GM19463 (cell line): ENCODE measurements around the gene ECD.
A peak's percentile ranks its signal among the peaks of the same experiment; 100 is the strongest.

Source experiments
- ATAC-seq: cut with Tn5 transposase; IDR thresholded peaks from one replicate; pipeline ENCODE4 v1.9.1; 2021; ENCODE audit warnings: mild to moderate bottlenecking, moderate library complexity; ENCODE audit not compliant: unreplicated experiment

Gene ECD

DNA sequence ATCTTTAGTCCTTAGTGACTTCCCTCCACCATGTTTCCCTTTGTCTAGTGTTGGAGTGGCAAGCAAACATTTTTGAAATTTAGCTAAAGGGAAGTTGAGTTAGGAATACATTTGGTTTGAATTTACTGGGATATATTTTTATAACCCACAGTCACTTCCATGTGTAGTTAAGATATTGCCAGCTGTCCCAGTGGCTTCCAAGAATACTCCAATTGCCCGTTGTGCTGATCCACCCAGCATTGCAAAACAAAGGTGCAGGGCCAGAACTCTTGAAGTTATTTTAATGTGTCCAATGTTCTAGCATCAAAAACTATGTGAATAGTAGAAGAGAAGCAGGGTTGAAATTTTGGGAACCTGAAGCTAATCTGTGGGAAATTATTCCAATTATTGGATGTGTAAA lies 68.7 kb downstream of the ECD start:
- no peak for ATAC-seq

DNA sequence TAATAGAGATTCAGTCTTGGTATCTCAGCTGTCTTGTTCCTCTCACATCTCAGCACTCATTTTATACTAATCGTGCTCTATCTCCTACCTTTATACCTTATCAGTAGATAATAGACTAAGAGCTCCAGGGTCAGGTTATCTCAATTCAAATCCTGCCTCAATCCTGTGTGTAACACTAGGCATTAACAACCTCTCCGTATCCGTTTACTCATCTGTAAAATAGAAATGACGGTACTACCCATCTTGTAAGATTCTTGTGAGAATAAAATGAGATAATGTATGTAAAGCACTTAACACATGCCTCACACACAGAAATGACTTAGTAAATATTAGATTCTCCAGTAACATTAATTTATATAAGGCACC lies 70.5 kb downstream of the ECD start:
- no peak for ATAC-seq

GRCh38 chr10:73096449-73097304 lies 71.1 kb downstream of the ECD start, which contains the start of gene P4HA1:
TSS of gene P4HA1 (minus strand) at chr10:73096866. CDS start at chr10:73074883, 21,983 bp downstream.
- ATAC-seq = peak; percentile 84

- peak; percentile 29 for ATAC-seq
Observed at GRCh38 chr10:73096041-73096448, 71.8 kb downstream of the ECD start.

GRCh38 chr10:73095481-73096021 lies 72.3 kb downstream of the ECD start:
- no peak for ATAC-seq

GRCh38 chr10:73094986-73095480 lies 72.8 kb downstream of the ECD start:
- no peak for ATAC-seq

DNA sequence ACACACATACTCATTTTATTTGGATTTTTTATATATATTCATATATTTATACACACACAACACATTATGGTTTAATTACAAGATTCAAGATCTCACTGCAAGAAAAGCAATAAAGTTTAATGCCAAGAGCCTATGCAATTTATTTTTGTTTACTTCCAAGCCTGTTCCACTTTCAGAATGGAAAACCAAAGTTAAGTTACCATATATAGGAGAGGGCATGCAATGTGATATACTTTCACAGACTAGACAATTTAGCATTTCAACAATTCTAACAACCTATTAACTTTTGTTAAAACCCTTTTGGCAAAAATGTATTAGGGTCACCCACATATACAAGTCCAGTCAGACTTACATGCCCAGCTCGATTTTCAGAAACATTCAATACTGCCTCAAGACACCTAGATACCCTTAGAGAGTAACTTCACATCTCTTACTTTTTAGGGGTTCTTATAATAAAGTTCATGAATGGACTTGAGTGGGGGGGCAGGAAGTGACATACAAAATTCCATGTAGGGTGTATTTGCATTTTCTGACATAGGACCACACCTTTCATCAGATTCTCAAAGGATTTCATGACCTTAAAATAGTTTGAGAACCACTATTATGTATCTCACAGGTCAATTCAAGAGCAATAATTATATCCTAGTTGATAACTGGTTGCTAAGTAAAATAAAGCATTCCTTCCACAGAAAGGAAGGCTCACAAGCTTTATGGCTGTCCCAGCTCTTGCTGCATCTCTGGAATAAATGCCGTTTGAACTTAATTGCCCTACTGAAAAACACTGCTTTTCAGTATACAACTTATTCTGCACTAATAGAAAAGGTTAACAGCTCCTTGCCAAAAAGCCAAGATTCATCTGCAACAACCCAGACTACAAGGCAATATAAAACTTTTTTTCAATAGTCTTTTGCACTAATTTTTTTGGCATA lies 73.6 kb downstream of the ECD start:
- no peak for ATAC-seq

DNA sequence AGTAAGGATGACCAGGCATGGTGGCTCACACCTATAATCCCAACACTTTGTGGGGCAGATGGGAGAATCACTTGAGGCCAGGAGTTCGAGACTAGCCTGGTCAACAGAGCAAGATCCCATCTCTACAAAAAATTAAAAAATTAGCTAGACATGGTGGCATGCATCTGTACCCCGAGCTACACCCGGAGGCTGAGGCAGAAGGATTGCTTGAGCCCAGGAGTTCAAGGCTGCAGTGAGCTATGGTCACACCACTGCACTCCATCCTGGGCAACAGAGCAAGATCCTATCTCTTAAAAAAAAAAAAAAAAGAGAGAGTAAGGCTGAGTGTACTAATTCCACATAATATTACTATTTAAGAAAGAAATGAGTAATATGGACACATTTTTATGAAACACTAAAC lies 75.0 kb downstream of the ECD start:
- no peak for ATAC-seq

DNA sequence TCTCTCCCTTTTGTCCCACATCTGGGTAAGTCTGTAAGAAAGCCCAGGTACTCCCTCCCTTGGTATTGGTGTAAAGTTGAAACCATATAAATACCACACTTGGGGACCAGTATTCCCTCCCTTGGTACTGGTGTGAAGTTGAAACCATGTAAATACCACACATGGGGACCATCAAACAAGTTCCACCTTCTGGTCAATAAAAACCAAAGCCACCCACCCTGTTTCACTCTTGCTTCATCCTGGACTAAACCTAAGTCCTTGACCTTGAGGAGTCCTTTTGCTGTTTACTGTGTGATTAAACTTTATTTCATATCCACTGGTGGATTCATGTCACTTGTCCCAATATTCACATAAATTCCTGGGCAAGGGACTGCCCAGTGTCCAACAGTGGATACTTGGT lies 79.5 kb downstream of the ECD start:
- peak; percentile 62 for ATAC-seq

DNA sequence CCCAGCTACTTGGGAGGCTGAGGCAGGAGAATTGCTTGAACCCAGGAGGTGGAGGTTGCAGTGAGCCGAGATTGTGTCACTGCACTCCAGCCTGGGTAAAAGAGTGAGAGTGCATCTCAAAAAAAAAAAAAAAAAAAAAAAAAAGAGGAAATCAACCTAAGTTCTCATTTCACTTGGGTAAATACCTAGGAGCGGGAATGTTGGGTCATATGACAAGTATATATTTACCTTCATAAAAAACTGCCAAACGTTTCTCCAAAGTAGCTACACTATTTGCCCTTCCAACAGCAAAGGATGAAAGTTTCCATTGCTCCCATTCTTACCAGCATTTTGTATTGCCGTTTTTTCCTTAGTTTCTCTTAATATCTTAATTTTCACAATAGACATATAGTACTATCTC lies 81.0 kb downstream of the ECD start:
- no peak for ATAC-seq

DNA sequence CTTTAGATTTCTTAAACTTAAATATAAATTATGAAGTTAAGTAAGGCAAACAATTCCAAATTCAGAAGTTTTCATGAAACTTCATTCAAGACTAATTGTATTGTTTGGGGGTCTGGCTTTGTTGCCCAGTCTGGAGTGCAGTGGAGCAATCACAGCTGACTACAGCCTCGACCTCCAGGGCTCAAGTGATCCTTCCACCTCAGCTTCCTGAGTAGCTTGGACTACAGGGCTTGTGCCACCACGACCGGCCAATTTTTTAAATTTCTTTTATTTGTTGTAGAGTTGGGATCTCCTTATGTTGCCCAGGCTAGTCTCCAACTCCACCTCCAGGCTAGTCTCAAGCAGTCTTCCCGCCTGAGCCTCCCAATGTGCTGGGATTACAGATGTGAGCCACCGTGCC lies 83.6 kb downstream of the ECD start:
- ATAC-seq = no peak
